Measurements from ENCODE around the gene SLC9A4.

GRCh38 chr2:102427249-102427648 is 45.8 kb upstream of the SLC9A4 start:
- TF ChIP-seq EZH2 (IDR thresholded peaks at IDR 0.05; ENCODE audit: low read length, missing control alignments) (no peak), CTCF (conservative IDR thresholded peaks at IDR 0.05 in 1 of 2, IDR thresholded peaks at IDR 0.05 in 1 of 2; ENCODE audit: low read depth in 1 of 2, low read length in 2 of 2) (no peak)

Measured in fibroblast of lung (primary cell).